Skeletal muscle cell (primary cell): ENCODE measurements around the gene USP31.
A peak's percentile ranks its signal among the peaks of the same experiment; 100 is the strongest.

ENCODE experiments used
- DNase-seq: peaks from one replicate; pipeline ENCODE4 v3.0.0-alpha.2; 2010; ENCODE audit warnings: low read depth
- H3K4me3 ChIP-seq: 2 replicates; pipeline ENCODE4 v1.5.1; 2011; ENCODE audit warnings: low read depth, mild to moderate bottlenecking, control low read depth, low read length, moderate library complexity

Gene USP31

GRCh38 chr16:23072769-23073549 lies 76.3 kb downstream of the USP31 start:
- no peak overlapping the region for H3K4me3 ChIP-seq
- peak; percentile 4 for DNase-seq

- no peak overlapping the region for H3K4me3 ChIP-seq
- DNase-seq: peak; percentile 38
Observed at GRCh38 chr16:23072084-23072599, 77.1 kb downstream of the USP31 start.

GRCh38 chr16:23071196-23072083 lies 77.8 kb downstream of the USP31 start:
- H3K4me3 ChIP-seq: no peak overlapping the region
- DNase-seq: peak; percentile 4

- no peak overlapping the region for H3K4me3 ChIP-seq
- no peak for DNase-seq
Observed at GRCh38 chr16:23069844-23070243, 79.4 kb downstream of the USP31 start.

- no peak for DNase-seq
Observed at GRCh38 chr16:23068079-23068736, 81.0 kb downstream of the USP31 start.

GRCh38 chr16:23066676-23067075 lies 82.6 kb downstream of the USP31 start:
- DNase-seq: no peak
- no peak overlapping the region for H3K4me3 ChIP-seq

More at GRCh38 chr16:23068079-23068736, 81.0 kb downstream of the USP31 start:
- no peak overlapping the region for H3K4me3 ChIP-seq

GRCh38 chr16:23064639-23065038 lies 84.6 kb downstream of the USP31 start:
- DNase-seq: peak; percentile 2
- no peak overlapping the region for H3K4me3 ChIP-seq

GRCh38 chr16:23062524-23062923 lies 86.7 kb downstream of the USP31 start:
- no peak for DNase-seq
- H3K4me3 ChIP-seq: no peak overlapping the region

GRCh38 chr16:23061669-23062068 lies 87.6 kb downstream of the USP31 start:
- no peak for DNase-seq
- no peak overlapping the region for H3K4me3 ChIP-seq

GRCh38 chr16:23060458-23061320 lies 88.6 kb downstream of the USP31 start:
- no peak overlapping the region for H3K4me3 ChIP-seq
- DNase-seq: peak; percentile 22

GRCh38 chr16:23059433-23059832 lies 89.8 kb downstream of the USP31 start:
- no peak overlapping the region for H3K4me3 ChIP-seq
- DNase-seq: no peak

- no peak overlapping the region for H3K4me3 ChIP-seq
- no peak for DNase-seq
Observed at GRCh38 chr16:23058576-23058975, 90.7 kb downstream of the USP31 start.

- no peak for DNase-seq
- H3K4me3 ChIP-seq: no peak overlapping the region
Observed at GRCh38 chr16:23057013-23057596, 92.1 kb downstream of the USP31 start.

- no peak overlapping the region for H3K4me3 ChIP-seq
- no peak for DNase-seq
Observed at GRCh38 chr16:23055481-23055880, 93.8 kb downstream of the USP31 start.

- no peak for DNase-seq
- H3K4me3 ChIP-seq: no peak overlapping the region
Observed at GRCh38 chr16:23052908-23053580, 96.2 kb downstream of the USP31 start.

GRCh38 chr16:23052221-23052620 lies 97.0 kb downstream of the USP31 start:
- DNase-seq: no peak

GRCh38 chr16:23051587-23051986 lies 97.7 kb downstream of the USP31 start:
- DNase-seq: no peak
- H3K4me3 ChIP-seq: no peak overlapping the region

More at GRCh38 chr16:23052221-23052620, 97.0 kb downstream of the USP31 start:
- no peak overlapping the region for H3K4me3 ChIP-seq

GRCh38 chr16:23048164-23048563 lies 101.1 kb downstream of the USP31 start:
- no peak for DNase-seq
- no peak overlapping the region for H3K4me3 ChIP-seq
